H1 (cell line): ENCODE results near the gene PCDH7. TPM values are rescaled to one million over a fixed set of nuclear protein-coding genes. Genes with fewer than 3 reads are reported as not detected.

Source experiments
- CTCF ChIA-PET: fragments of 300-600 bp; sonication (Branson Sonifier 250); formaldehyde crosslinking; loops from one replicate; lab custom pipeline; 2021; ENCODE audit not compliant: partially characterized antibody; lab: Charles Lee
- POLR2A ChIA-PET: fragments of 300-600 bp; sonication (Branson Sonifier 250); formaldehyde crosslinking; loops from one replicate; lab custom pipeline; 2021; ENCODE audit warnings: inconsistent platforms; ENCODE audit not compliant: partially characterized antibody; lab: Charles Lee
- DNase-seq, 2 experiments: peaks; one replicate each; pipeline versions ENCODE4 v3.0.0 to v3.0.0-alpha.2; 2010 to 2022; ENCODE audit warnings: low spot score in 2 of 2, low read depth in 1 of 2, mixed read lengths in 1 of 2
- FAIRE-seq: peaks from 2 replicates; lab custom pipeline; 2011; peaks lifted over from hg19 to GRCh38; lab: Jason Lieb, UNC
- H2AFZ ChIP-seq: 2 replicates; pipeline ENCODE4 v1.8.1; 2012; ENCODE audit warnings: low read length, inconsistent platforms
- H2AK5ac ChIP-seq: 2 replicates; pipeline ENCODE4 v1.6.1; 2013; ENCODE audit warnings: low read depth, low read length
- H2BK120ac ChIP-seq: replicated peaks from 2 replicates; pipeline ENCODE3; 2013; ENCODE audit warnings: low read depth, low read length, inconsistent platforms
- H2BK12ac ChIP-seq: 2 replicates; pipeline ENCODE4 v1.6.1; 2013; ENCODE audit warnings: low read depth, low read length
- H2BK15ac ChIP-seq: 2 replicates; pipeline ENCODE4 v1.6.1; 2013; ENCODE audit warnings: low read length
- H2BK20ac ChIP-seq: 2 replicates; pipeline ENCODE4 v1.6.1; 2013; ENCODE audit warnings: low read length
- H2BK5ac ChIP-seq: 2 replicates; pipeline ENCODE4 v1.6.1; 2013; ENCODE audit warnings: low read depth, low read length
- H3K14ac ChIP-seq: 2 replicates; pipeline ENCODE4 v1.6.1; 2013; ENCODE audit warnings: inconsistent platforms; ENCODE audit not compliant: insufficient read length
- H3K18ac ChIP-seq: 2 replicates; pipeline ENCODE4 v1.6.1; 2013; ENCODE audit warnings: low read length; ENCODE audit errors: extremely low read depth
- H3K23ac ChIP-seq: 2 replicates; pipeline ENCODE4 v1.6.1; 2013; ENCODE audit warnings: inconsistent platforms; ENCODE audit not compliant: insufficient read length
- H3K23me2 ChIP-seq: 2 replicates; pipeline ENCODE4 v1.6.1; 2013; ENCODE audit warnings: low read depth, low read length
- H3K27ac ChIP-seq: 2 replicates; pipeline ENCODE4 v1.6.1; 2011; ENCODE audit warnings: low read depth, low read length, inconsistent platforms
- H3K27me3 ChIP-seq, 4 experiments: replicated peaks in 1 of 4; 1 replicate in 1 of 4; 2 replicates in 3 of 4; pipeline versions ENCODE4 v1.6.1 to v1.8.1; 2011 to 2013; ENCODE audit warnings: low read length in 3 of 4, mild to moderate bottlenecking in 3 of 4, inconsistent platforms in 2 of 4, mixed read lengths in 2 of 4, moderate library complexity in 1 of 4; ENCODE audit not compliant: control insufficient read depth in 3 of 4, insufficient read depth in 3 of 4; ENCODE audit errors: extremely low read depth in 1 of 4
- H3K36me3 ChIP-seq, 4 experiments: 2 replicates each; pipeline versions ENCODE4 v1.6.1 to v1.8.1; 2011 to 2013; ENCODE audit warnings: mild to moderate bottlenecking in 4 of 4, low read length in 3 of 4, moderate library complexity in 2 of 4, control low read depth in 1 of 4, inconsistent platforms in 1 of 4; ENCODE audit not compliant: insufficient read depth in 4 of 4, control insufficient read depth in 2 of 4
- H3K4ac ChIP-seq: replicated peaks from 2 replicates; pipeline ENCODE3; 2013; ENCODE audit warnings: low read length, low read depth, mixed read lengths, inconsistent platforms; ENCODE audit not compliant: insufficient read length
- H3K4me1 ChIP-seq, 4 experiments: replicated peaks in 1 of 4; 1 replicate in 1 of 4; 2 replicates in 3 of 4; pipeline versions ENCODE4 v1.6.1 to v1.8.1; 2011 to 2013; ENCODE audit warnings: low read length in 3 of 4, inconsistent platforms in 2 of 4, mixed read lengths in 1 of 4; ENCODE audit not compliant: insufficient read depth in 4 of 4, control insufficient read depth in 3 of 4
- H3K4me2 ChIP-seq, 2 experiments: 2 replicates each; pipeline versions ENCODE4 v1.6.1 to v1.8.1; 2011 to 2013; ENCODE audit warnings: low read depth in 2 of 2, low read length in 2 of 2, control low read depth in 1 of 2, inconsistent platforms in 1 of 2, mild to moderate bottlenecking in 1 of 2; ENCODE audit not compliant: insufficient read depth in 1 of 2
- H3K4me3 ChIP-seq, 4 experiments: fragments of 200-600, 300-600 bp in 1 of 4; sonication (generic), shearing (Covaris generic), sonication (Bioruptor Twin) in 1 of 4; 2 replicates each; pipeline versions ENCODE4 v1.5.1 to v1.8.1; 2011 to 2016; ENCODE audit warnings: low read length in 4 of 4, low read depth in 3 of 4, control low read depth in 2 of 4, inconsistent platforms in 2 of 4, mild to moderate bottlenecking in 2 of 4, mixed read lengths in 1 of 4, moderate library complexity in 1 of 4; ENCODE audit not compliant: insufficient read depth in 2 of 4; ENCODE audit errors: extremely low read depth in 1 of 4
- H3K56ac ChIP-seq: replicated peaks from 2 replicates; pipeline ENCODE3; 2013; ENCODE audit warnings: low read depth, mild to moderate bottlenecking, mixed read lengths, low read length, inconsistent platforms; ENCODE audit not compliant: insufficient read length
- H3K79me1 ChIP-seq: 2 replicates; pipeline ENCODE4 v1.6.1; 2013; ENCODE audit warnings: low read depth, low read length, control low read depth
- H3K79me2 ChIP-seq, 2 experiments: 2 replicates each; pipeline versions ENCODE4 v1.6.1 to v1.8.1; 2012 to 2013; ENCODE audit warnings: low read length in 2 of 2, mild to moderate bottlenecking in 2 of 2, inconsistent platforms in 1 of 2; ENCODE audit not compliant: insufficient read depth in 2 of 2, control insufficient read depth in 1 of 2
- H3K9ac ChIP-seq, 4 experiments: replicated peaks in 1 of 4; 1 replicate in 1 of 4; 2 replicates in 3 of 4; pipeline versions ENCODE4 v1.6.1 to v1.8.1; 2011 to 2013; ENCODE audit warnings: low read depth in 3 of 4, low read length in 3 of 4, control low read depth in 2 of 4, mild to moderate bottlenecking in 2 of 4, moderate library complexity in 2 of 4, inconsistent platforms in 1 of 4; ENCODE audit errors: extremely low read depth in 1 of 4
- H3K9me3 ChIP-seq, 2 experiments: 2 replicates each; pipeline versions ENCODE4 v1.6.1 to v1.8.1; 2012 to 2013; ENCODE audit warnings: mild to moderate bottlenecking in 2 of 2, moderate library complexity in 2 of 2, control low read depth in 1 of 2, inconsistent platforms in 1 of 2, low read depth in 1 of 2, low read length in 1 of 2, mixed read lengths in 1 of 2; ENCODE audit not compliant: insufficient read depth in 2 of 2
- H4K20me1 ChIP-seq, 2 experiments: replicated peaks in 1 of 2; 2 replicates each; pipeline versions ENCODE3 to v1.8.1; 2011 to 2013; ENCODE audit warnings: inconsistent platforms in 2 of 2, low read length in 2 of 2, mild to moderate bottlenecking in 1 of 2; ENCODE audit not compliant: insufficient read depth in 2 of 2, control insufficient read depth in 1 of 2
- H4K5ac ChIP-seq: 2 replicates; pipeline ENCODE4 v1.6.1; 2013; ENCODE audit warnings: low read length, low read depth, mixed read lengths, inconsistent platforms; ENCODE audit not compliant: insufficient read length
- H4K8ac ChIP-seq: 2 replicates; pipeline ENCODE4 v1.8.0; 2013; ENCODE audit warnings: mild to moderate bottlenecking, moderate library complexity, low read length, inconsistent platforms; ENCODE audit not compliant: insufficient read depth; ENCODE audit errors: extremely low read depth
- H4K91ac ChIP-seq: replicated peaks from 2 replicates; pipeline ENCODE3; 2013; ENCODE audit warnings: low read length, mixed read lengths, inconsistent platforms; ENCODE audit not compliant: insufficient read length
- CTBP2 ChIP-seq: IDR thresholded peaks from 2 replicates; pipeline ENCODE4 v1.7.0; 2011; ENCODE audit warnings: borderline replicate concordance, mild to moderate bottlenecking, moderate library complexity, mixed read lengths, low read length; ENCODE audit not compliant: insufficient read depth, insufficient read length
- EZH2 ChIP-seq: fragments of 200-600 bp; sonication (generic); IDR thresholded peaks from 2 replicates; pipeline ENCODE4 v1.7.1; 2012; ENCODE audit warnings: low read depth, mild to moderate bottlenecking, moderate library complexity, low read length, inconsistent platforms; ENCODE audit not compliant: severe bottlenecking
- MAFK ChIP-seq: IDR thresholded peaks from 2 replicates; pipeline ENCODE4 v1.6.1; 2012; ENCODE audit warnings: low read depth, mild to moderate bottlenecking, improper control_type of control experiment, low read length
- NRF1 ChIP-seq: IDR thresholded peaks from 2 replicates; pipeline ENCODE4 v1.6.1; 2011; ENCODE audit warnings: mild to moderate bottlenecking, low read depth, low read length, improper control_type of control experiment
- RBBP5 ChIP-seq: IDR thresholded peaks from 2 replicates; pipeline ENCODE4 v1.7.1; 2012; ENCODE audit warnings: low read depth, mild to moderate bottlenecking, inconsistent platforms, low read length, moderate library complexity, borderline replicate concordance
- USF2 ChIP-seq: IDR thresholded peaks from 2 replicates; pipeline ENCODE4 v1.6.1; 2011; ENCODE audit warnings: low read length, improper control_type of control experiment
- WGBS, 2 experiments: shearing (Covaris generic) in 1 of 2; methylation state at CpG; one replicate each; pipeline versions ENCODE4 v1.1.6 to v1.1.7; 2013 to 2015; ENCODE audit warnings: low lambda C conversion rate in 2 of 2, mixed read lengths in 2 of 2, inconsistent platforms in 1 of 2, low coverage in 1 of 2, missing lambda C conversion rate in 1 of 2; ENCODE audit not compliant: insufficient replicate concordance in 2 of 2, insufficient coverage in 1 of 2, insufficient read length in 1 of 2; ENCODE audit errors: extremely low coverage in 1 of 2, missing lambda C conversion rate in 1 of 2; 5-methylcytosine and 5-hydroxymethylcytosine counted together
- polyA plus RNA-seq, 7 experiments: library from polyadenylated mRNA; depleted of rRNA in 3 of 7; stranded (reverse) in 5 of 7; unstranded in 2 of 7; fragments of >200 nt in 5 of 7; fragments of 200-250 nt in 2 of 7; gene quantifications; 1 replicate in 5 of 7; 2 replicates in 1 of 7; 4 replicates in 1 of 7; pipeline versions ENCODE4 v1.2.1 to v1.2.3, GENCODE V29; 2011 to 2013; ENCODE audit warnings: missing spikeins in 2 of 7, mixed read lengths in 2 of 7
- total RNA-seq: library from RNA; stranded (reverse); fragmentation: NEBNext Ultra II Directional; extraction: Animal tissue kit (Norgen Biotek cat#: 25700); gene quantifications from 2 replicates; pipeline ENCODE4 v1.2.1, GENCODE V29; 2021
- TF ChIP-seq, protein P1 (sequence below), 3 experiments: IDR thresholded peaks; 1 replicate in 2 of 3; 2 replicates in 1 of 3; pipeline versions ENCODE4 v1.5.1 to v1.6.1; 2011; ENCODE audit warnings: low read length in 3 of 3, mild to moderate bottlenecking in 3 of 3, inconsistent platforms in 2 of 3, low read depth in 1 of 3, moderate library complexity in 1 of 3; ENCODE audit not compliant: insufficient read depth in 1 of 3; ENCODE audit errors: control extremely low read depth in 1 of 3

PCDH7 gene
- total and polyA plus RNA-seq, 2 of the 8 experiments (the other 6 are each of a cell fraction or from before 2014, with no cell fraction given): 3.1 to 6.1 TPM

DNA sequence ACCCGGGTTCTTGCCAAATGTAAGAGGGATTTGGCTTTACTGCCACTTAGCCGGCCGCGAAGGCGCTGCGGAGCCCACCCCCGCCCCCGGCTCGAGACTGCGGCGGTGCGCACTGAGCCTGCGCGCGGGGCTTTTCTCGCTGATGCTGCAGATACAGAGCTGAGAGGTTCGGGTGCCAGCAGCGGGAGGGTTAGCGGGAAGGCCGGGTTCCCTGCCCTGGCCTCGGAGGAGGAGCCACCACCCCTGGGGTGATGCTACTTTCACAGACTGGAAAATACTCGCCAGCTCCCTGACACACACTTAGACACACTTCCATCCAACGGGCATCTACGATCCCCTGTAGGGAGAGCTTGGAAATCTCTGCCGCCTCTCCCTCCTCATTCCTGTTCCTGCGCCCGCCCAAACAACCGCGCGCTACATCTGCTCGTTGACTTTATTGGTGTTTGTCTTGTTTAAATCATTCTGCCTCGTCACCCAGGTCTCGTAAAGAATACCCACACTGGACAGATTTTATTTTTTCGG lies 2.1 kb upstream of the PCDH7 start:
- no peak overlapping the region for H2BK20ac ChIP-seq
- H4K20me1 ChIP-seq: peaks cover 0 to 12% of the 10 kb centered on the region in 2 experiments
- H3K14ac ChIP-seq: no peak overlapping the region
- H2BK5ac ChIP-seq: no peak overlapping the region
- no peak overlapping the region for H2AK5ac ChIP-seq
- DNase-seq (peak in 1 of 2 experiments; percentile 80), FAIRE-seq (no peak)
- H3K4ac ChIP-seq: no peak overlapping the region
- ChIA-PET CTCF (interaction anchor here (0.8 to 1.4 kb wide), 4 partner anchors 40 to 611 kb away, joined by 3 to 4 read pairs (median 3); no protein-coding TSS in a partner anchor), POLR2A (interaction anchor here (0.6 kb wide), 1 partner anchor 740 kb away, joined by 3 read pairs; no protein-coding TSS in a partner anchor)
- no peak overlapping the region; a peak in 2 of 7 replicates for H3K9ac ChIP-seq
- H2AFZ ChIP-seq: peak overlapping the region; percentile 91; the same call in 1 of the 2 replicates
- H3K79me2 ChIP-seq: no peaks in the 10 kb centered on the region
- no peak overlapping the region for H4K5ac ChIP-seq
- no peak overlapping the region for H3K56ac ChIP-seq
- no peak overlapping the region for H2BK15ac ChIP-seq
- peak overlapping the region; percentile 89 to 100 for H3K4me2 ChIP-seq
- no peaks in the 10 kb centered on the region; a peak in 1 of 4 replicates for H3K9me3 ChIP-seq
- peak overlapping the region; percentile 72; the same call in 1 of the 2 replicates for H2BK12ac ChIP-seq
- H3K4me3 ChIP-seq: peak overlapping the region; percentile 65 to 86 (median 84)
- WGBS, 2 experiments: 1% methylated on average over 24 of the region's 34 CpGs; no CpG with 5 or more reads in 1 of the 2 experiments
- H3K27ac ChIP-seq: no peak overlapping the region
- no peak overlapping the region for H4K91ac ChIP-seq
- peaks cover 0 to 15% (median 11%) of the 10 kb centered on the region in 4 experiments; a peak in 6 of 7 replicates for H3K4me1 ChIP-seq
- no peak overlapping the region; the same call in 1 of the 2 replicates for H4K8ac ChIP-seq
- no peaks in the 10 kb centered on the region for H3K36me3 ChIP-seq
- H3K23ac ChIP-seq: no peak overlapping the region
- H3K23me2 ChIP-seq: peaks cover 53% of the 10 kb centered on the region
- no peak overlapping the region for H2BK120ac ChIP-seq
- H3K18ac ChIP-seq: peak overlapping the region; percentile 38
- no peaks in the 10 kb centered on the region for H3K79me1 ChIP-seq
- peaks cover 12 to 38% (median 31%) of the 10 kb centered on the region in 4 experiments for H3K27me3 ChIP-seq
- TF ChIP-seq USF2: no peak
- TF ChIP-seq CTBP2: peak; percentile 87
- TF ChIP-seq, protein P1, sequence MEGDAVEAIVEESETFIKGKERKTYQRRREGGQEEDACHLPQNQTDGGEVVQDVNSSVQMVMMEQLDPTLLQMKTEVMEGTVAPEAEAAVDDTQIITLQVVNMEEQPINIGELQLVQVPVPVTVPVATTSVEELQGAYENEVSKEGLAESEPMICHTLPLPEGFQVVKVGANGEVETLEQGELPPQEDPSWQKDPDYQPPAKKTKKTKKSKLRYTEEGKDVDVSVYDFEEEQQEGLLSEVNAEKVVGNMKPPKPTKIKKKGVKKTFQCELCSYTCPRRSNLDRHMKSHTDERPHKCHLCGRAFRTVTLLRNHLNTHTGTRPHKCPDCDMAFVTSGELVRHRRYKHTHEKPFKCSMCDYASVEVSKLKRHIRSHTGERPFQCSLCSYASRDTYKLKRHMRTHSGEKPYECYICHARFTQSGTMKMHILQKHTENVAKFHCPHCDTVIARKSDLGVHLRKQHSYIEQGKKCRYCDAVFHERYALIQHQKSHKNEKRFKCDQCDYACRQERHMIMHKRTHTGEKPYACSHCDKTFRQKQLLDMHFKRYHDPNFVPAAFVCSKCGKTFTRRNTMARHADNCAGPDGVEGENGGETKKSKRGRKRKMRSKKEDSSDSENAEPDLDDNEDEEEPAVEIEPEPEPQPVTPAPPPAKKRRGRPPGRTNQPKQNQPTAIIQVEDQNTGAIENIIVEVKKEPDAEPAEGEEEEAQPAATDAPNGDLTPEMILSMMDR (IDR thresholded peaks at IDR 0.05; ENCODE audit: control extremely low read depth in 1 of 3, insufficient read depth in 1 of 3, low read depth in 1 of 3, low read length in 3 of 3): no peak
- peak; percentile 20; the same call in 1 of the 2 replicates for TF ChIP-seq MAFK
- peak; percentile 66; the same call in 1 of the 2 replicates for TF ChIP-seq RBBP5
- peak; percentile 58 for TF ChIP-seq EZH2
- TF ChIP-seq NRF1: peak; percentile 45
